ENCODE data around the gene FAM13C.
A peak's percentile ranks its signal among the peaks of the same experiment; 100 is the strongest.
"Not testable (repeated sequence)": the region's sequence is repeated elsewhere in the genome, so short reads cannot be mapped to it uniquely, and the experiment has no call there.

The FAM13C gene

DNA sequence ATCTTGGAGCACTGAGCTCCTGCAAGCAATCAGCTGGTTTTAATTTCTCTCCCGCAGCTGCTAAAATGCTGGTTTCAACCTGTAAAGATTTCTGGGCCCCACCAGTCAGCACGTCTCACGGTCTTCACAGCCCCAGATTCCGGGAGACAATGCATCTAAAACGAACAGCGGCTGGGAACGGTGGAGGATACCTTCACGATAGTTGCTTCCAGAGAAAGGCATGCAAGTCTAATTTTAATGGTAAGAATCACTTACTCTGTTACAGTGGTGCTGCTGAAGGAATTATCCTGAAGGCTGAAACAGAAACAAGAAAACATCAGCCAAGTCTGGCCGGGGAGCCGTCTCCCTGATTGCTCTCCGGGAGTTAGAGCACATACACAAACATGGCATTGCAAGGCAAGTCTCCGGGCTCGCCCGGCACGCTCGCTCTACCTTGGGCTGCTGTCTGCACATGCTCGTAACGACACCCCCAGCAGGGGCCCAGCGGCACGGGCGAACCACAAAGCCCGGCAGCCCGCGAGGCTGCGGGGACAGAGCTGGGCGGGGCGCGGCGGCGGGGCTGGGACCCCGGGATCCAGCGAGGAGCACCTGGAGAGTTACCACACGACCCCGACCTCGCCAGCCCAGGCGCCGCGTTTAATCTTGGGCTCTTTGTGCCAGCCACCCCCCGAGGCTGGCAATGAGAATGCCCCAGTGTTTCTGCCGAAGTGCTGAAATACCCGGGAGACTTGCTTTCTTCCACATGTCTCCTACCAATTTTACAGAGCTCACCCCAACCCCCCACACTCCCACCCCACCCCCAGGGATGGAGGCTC is at the start of gene FAM13C:
FAM13C (minus strand) TSS at position 406 of the 815 bp plus-strand sequence; CDS start at position 317, 89 bp downstream.
- DNase-seq, result peak; percentile 16 to 88 (median 70)

DNA sequence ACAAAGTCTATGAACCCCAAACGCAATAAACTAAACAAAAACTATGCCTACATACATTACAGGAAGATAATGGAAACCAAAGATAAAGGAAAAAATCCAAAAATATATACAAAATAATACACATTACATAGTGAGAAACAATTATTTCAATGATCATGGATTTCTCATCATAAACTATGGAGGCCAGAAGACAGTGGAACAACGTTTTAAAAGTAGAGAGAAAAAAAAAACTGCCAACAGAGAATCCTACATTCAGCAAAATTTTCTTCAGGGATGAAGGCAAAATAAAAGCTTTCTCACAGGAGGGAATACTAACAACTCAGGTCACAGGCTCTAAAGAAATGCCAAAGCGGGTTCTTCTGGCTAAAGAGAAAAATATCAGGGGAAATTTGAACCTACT is 42.9 kb upstream of the FAM13C start:
- DNase-seq, result no peak

DNA sequence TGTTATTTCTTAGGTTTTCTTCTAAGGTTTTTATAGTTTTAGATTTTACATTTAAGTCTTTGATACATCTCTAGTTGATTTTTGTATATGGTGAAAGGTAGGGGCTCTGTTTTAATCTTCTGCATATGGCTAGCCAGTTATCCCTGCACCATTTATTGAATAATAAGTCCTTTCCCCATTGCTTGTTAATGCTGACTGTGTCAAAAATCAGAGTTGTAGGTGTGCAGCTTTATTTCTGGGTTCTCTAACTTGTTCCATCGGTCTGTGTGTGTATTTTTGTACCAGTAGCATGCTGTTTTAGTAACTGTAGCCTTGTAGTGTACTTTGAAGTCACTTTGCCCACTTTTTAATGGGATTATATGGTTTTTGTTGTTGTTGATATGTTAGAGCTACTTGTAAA is 37.9 kb upstream of the FAM13C start:
- DNase-seq, result no peak

DNA sequence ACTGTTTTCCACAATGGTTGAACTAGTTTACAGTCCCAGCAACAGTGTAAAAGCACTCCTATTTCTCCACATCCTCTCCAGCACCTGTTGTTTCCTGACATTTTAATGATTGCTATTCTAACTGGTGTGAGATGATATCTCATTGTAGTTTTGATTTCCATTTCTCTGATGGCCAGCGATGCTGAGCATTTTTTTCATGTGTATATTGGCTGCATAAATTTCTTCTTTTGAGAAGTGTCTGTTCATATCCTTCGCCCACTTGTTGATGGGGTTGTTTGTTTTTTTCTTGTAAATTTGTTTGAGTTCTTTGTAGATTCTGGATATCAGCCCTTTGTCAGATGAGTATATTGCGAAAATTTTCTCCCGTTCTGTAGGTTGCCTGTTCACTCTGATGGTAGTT is 37.0 kb upstream of the FAM13C start:
- not testable (repeated sequence) for DNase-seq

DNA sequence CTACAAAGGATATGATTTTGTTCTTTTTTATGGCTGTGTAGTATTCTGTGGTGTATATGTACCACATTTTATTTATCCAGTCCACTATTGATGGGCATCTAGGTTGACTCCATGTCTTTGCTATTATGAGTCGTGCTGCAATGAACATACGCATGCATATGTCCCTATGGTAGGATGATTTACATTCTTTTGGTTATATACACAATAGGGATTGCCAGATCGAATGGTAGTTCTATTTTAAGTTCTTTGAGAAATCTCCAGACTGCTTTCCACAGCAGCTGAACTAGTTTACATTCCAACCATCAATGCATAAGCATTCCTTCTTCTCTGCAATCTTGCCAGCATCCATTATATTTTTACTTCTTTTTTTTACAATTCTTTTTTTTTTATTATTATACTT is 35.6 kb upstream of the FAM13C start:
- no peak for DNase-seq

DNA sequence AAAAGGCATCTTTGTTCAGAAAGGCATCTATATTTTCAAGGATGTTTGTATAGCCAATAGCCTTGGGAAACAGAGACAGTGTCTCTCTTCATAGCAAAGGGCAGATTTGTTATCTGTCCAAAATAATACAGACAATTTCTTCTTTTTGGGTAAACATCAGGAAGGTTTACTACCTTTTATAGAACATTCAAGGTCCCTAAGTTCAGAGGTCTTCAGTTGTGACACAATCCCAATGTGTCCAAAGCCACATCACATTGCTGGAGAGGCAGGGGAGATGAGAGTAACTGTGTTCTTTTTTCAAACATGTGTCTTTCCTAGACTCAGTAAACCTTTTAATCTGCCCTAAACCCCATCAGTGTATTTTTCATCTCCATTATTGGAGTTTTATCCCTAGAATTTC is 33.6 kb upstream of the FAM13C start:
- no peak for DNase-seq

DNA sequence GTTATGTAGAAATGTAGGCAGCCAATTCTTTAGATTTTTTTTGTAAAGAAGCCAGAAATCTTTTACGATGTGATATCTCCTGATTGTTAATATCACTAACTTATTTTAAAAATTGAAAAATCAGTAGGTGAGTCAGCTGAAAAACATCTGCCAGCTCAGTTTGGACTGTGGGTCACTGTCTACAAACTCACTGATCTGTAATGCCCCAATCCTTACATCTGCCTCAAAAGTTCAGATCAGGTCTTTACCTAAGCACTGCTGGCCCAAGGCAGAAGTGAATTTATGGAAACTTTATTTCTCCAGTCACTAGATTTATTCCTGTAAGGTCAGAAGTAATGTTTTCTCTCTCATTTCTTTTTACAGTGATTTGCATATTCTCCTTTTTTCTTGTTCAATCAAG is 31.0 kb upstream of the FAM13C start:
- DNase-seq, result no peak

DNA sequence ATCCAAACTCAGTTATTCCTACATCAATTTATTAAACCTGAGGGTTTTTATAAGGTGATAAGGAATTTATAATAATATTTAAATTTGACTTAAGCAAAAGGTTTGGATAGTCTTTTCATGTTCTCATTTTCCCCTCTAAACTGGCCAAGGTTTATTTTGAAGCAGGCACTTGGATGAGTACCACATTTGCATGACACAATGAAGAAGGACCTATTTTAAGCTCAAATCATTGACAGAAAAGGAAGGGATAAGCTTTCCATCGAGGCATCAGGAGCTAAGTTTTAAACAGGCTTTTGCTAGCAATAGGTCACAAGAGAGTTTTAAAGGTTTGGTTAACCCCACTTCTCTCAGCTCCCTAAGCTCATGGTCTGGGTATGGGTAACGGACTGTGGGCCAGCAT is 28.7 kb upstream of the FAM13C start:
- no peak for DNase-seq

DNA sequence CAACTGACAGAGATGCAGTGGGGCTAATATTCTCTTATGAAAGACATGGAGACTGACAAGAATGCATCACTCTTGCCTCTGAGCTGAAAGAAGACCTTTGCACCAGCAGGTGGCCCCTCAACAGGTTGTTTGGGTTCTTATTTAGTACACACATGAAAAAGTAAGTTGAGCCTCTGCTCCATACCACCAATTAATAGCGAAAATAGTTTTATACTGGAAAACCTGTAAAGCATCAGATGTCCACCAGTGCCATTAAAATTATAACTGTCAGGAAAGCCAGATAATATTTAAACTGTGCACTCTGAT is 26.3 kb upstream of the FAM13C start:
- DNase-seq, result no peak

DNA sequence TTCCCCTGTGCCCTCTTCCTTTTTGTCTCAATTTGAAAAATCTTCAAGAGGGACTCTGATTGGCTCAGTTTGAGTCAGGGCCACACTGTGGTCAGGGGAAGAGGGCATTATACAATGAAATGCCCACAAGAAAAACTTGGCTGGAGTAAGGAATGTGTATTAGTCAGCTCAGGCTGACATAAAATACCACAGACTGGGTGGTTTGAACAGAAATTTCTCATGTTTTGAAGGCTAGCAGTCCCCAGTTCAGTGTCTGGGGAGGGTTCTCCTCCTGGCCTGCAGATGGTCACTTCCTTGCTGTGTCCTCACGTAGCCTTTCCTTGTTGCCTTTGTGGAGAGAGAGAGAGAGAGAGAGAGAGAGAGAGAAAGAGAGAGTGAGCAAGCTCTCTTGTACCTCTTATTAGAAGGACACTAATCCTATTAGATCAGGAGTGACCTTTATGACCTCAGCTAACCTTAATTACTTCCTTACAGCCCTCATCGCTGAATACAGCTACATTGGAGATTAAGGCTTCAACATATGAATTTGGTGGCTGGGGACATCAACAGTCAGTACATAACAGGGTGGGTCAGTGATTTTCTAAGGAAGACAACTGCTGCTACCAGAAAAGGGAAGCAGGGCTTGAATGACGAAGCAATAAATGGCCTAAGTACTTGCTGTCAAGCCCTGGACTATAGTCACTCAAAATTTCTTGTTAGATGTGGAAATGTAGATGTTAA is 25.8 kb upstream of the FAM13C start:
- peak in 1 of 14 donors; percentile 4 for DNase-seq

DNA sequence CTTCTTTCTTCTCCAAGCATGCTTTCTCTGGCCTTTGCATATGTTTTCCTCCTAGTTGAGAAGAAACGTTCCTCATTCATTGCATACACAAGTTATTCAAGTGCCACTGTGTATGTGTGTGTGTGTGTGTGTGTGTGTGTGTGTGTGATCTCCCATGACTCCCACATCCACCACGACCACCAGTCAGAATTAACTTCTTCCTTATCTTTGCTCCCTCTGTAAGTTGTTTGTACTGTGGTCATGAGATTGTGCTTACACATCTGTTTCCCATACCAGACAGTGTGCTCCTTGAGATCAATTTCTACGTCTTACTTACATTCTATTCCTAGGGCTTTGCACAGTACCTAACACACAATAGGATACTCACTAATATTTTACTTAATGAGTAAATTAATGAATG is 22.4 kb upstream of the FAM13C start:
- no peak for DNase-seq

DNA sequence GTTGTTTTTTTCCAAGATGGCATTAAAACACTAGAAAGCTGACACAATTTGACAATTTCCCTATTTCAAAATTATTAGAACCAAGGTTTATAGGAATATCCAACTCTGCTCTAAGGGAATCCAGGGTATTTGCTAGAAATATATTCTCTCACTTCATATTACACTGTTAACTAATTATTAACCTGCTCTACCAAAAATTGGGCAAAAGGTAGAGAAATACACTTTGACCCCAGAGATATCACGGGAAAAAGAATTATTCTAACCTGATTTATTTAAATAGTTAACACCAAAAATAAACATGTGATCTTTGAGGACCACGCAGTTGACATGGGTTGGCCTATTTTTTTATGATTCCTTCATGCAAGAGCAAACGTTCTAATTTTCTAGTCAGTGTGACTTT is 21.6 kb upstream of the FAM13C start:
- DNase-seq, result no peak

DNA sequence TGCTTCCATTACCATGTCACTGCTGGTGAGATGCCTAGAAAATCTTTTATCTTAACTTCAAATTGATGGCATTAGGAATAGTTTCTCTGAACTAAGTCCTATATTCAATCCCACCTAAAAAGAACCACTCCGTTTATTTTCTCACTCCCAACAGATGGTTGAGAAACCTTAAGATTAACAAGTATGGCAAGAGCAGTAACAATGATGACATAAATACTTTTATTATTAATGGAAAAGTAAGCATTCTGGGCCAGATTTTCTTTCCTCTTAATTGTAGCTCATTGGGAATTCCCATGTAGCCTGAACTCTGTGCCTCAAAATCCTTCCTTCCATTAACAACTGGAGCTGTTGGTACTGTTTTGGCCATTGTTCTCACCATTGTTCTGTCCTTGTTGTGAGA is 21.1 kb upstream of the FAM13C start:
- no peak for DNase-seq

DNA sequence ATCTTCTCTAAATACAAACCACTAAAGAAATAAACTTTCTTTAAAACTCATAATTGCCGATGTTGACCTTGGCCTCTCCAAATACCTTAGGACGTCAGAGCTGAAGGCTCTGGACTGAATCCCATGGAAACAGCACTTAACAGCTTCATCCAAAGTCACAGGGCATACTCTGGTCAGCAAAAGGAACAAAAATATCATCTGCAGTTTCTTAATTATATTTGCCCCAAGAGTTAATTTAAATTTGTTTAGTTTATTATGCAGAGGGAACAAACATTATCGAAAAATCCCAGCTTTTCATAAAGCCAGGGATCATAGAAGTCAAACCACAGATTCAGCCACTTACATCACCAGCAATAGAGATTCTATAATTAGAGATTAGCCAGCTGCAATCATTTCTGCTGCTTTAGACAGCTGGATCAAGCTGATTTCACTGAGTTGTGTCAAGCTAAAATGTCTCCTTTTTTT is 20.5 kb upstream of the FAM13C start:
- DNase-seq, result no peak

DNA sequence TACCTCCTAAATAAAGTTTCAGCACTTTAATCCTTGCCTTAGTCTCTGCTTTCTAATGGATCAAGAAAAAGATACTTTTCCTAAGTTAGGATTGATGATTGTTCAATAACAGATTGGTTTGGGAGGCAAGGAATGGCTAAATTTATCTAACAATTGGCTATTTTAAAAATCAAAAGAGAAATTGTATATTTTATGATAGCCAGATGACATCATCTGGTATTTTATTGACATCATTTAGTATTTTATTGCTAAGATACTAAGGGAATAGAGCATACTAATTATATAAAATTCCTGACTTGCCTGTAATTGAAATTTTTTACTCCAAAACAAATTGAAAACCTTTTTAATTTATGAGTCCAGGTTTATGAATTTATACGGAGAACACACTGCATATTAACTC is 19.3 kb upstream of the FAM13C start:
- no peak for DNase-seq

DNA sequence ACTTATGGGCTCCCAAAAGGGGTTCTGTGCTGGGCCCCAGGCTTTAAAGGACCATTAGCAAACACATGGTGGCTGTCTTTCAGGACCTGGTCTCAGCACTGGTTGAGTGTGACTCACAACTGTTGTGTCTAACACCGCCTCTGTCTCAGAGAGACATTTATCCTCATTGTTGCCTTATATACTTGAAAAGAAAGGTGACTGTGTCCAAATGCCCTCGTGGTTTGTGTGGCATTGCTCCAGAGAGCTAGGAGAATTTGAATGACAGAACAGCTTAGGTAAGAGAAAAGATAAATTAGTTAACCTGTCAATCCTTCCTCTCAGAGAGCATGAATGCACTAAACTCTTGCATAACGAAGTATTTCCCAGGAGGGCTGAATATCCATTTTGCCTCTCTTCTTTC is 14.5 kb upstream of the FAM13C start:
- DNase-seq, result no peak

DNA sequence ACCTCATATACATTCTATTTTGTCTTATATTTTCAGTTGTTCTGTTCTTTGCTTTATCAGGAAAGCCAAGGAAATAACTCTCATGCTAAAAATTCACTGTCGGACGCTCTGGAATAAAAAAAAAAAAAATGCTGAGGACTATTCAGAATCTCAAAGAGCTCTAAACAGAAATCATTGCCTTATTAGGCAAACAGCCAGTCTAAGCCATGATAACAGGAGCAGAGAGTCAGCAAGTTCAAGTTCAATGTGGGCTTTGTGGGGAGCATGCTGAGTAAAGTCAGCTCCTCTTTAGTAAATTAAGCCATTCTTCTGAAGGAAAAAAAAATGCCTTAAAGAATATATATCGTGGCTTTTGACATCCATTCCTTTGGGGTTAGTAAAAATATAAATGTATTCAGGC is 13.6 kb upstream of the FAM13C start:
- DNase-seq, result no peak

DNA sequence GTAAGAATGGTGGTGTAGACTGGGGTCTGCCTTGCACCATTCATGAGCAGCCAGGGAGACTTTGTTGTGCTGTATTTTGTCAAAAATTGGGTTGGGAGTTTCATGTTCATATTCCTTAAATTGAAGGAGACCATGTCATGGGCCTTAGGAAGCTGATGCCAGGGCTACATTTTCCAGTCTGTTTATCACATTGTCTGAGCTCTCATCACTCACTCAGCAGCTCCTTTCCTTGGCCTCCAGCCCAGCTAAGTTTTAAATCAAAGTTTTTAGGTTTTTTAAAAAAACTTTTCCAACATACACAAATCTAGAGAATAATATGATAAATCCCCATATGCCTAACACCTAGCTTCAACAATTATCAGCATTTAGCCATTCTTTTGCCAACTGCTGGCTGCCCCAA is 12.6 kb upstream of the FAM13C start:
- no peak for DNase-seq

DNA sequence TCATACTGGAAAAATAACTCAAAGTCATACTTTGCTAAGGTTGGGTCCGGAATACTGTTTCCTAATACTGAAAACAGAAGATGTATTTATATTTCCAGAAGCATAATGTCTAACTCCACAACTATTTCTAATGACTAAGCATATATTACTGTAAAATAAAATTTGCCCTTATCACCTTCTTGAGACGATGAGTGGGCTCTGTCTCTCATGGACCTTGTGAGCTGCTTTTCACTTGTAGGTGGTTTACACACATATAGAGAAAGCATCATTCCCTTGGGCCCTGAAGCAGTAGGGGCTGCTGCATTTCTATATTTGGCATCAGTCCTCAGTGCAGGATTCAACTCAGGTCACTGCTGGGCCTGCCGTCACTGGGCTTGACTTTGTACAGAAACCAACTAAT is 10.7 kb upstream of the FAM13C start:
- no peak for DNase-seq

DNA sequence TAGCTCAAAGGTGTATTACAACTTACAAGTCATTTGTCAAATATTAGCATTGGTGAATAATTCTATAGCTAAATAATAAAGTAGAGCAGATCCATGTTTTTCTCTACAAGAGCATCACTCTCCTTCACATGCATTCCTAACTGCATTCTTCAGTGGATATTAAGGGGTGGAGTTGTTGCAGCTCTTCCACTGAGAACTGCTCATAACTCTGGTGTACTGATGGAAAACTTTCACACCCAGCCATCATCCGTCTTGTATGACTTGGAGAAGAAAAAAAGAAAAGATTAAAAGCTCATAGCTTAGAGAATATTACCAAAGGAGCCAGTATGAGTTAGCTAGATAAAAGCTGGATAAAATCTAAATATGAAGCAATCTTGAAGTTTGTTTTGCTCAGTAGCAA is 10.2 kb upstream of the FAM13C start:
- DNase-seq, result no peak

DNA sequence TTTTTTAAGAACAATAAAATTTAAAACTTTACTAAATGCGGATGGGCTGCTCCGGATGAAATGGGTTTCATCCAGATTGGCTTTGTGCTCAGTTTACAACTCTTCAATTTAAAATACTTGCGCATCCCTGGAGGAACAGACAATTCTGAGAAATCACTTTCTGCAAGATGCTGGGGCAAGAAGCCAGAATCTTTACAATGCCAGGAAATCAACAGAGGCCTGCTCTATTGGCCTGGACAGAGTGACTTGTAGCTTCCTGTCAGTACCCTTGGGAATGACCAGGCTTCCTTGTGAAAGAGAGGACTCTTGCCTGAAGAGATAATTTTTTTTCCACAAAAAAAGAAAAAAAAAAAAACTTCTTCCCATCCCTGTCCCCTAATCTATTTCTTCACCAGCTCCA is 3.9 kb upstream of the FAM13C start:
- DNase-seq, result peak in 4 of 14 donors; percentile 22 to 61 (median 30)

DNA sequence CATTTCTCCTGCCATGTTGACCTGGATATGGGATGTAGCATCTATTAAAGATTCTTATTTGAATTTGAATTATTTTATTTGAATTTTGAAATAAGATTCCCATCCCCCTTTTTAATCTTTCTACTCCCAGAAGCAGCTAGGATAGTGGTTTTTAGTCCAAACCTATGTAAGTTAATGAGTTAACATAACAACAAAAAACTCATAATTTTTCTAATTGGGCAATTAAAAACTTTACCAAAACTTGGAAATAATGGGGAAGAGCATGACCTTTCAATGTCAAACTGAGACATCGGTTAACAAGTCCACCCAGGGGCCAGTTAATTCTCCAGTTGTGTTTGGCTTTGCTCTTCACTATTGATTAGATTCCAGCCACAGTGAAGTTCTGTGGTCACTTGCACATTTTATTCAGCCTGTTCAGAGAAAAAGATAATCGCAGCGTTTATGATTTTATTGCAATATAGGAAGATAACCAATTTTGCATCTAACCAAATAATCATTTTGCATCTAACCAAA is 1.2 kb upstream of the FAM13C start:
- no peak for DNase-seq

DNA sequence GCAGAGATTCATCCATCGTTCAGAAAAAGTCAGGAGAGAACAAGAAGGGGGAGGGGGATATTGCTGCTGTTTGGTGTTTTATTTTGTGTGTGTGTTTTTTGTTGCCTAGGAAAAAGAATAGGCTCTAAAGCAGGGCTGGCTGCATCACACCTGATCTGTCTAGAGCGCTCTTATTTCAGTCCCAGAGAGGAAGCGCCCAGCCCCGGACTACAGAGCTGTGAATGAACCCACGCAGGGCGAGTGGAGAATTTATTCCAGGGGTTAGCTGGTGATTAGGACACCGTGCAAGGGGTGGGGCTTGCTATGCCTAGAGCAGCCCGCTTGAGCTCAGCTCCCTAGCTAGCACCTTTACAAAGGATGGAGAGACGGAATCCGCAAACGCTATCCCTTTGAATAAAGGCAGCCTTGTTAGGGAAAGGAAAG is 621 bp upstream of the FAM13C start:
- DNase-seq, result peak in 11 of 14 donors; percentile 53 to 80 (median 63)

DNA sequence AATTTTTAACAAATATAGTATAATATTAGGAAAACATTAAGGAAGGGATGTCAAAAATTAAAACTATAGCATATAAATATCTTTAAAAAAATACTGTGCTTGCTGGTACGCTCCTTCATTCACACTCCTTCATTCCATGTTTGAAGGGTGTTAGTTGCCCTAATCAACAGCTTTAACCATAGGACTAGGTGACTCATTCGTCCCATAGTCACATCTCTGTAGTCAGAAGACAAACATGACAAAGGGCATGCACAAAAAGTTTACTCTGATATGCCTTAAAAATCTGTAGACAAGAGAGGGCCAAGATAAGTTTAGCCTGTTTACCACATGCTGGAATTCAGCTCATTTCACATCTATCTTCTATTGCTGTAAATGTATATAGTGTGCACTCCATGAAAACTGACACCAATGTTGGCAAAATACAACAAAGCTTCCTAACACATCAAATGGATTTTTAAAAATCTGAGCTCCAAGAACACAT is 646 bp downstream of the FAM13C start:
- DNase-seq, result peak in 1 of 14 donors; percentile 60

Measured in C1 segment of cervical spinal cord (tissue), 14 donors.